Brain pericyte (primary cell): ENCODE data around the gene JAGN1.
"Not testable (repeated sequence)": the region's sequence is repeated elsewhere in the genome, so short reads cannot be mapped to it uniquely, and the experiment has no call there.

Experiments used
- DNase-seq: peaks from one replicate; pipeline ENCODE4 v3.0.0-alpha.2; 2012; ENCODE audit warnings: low read depth, low spot score

Gene JAGN1

DNA sequence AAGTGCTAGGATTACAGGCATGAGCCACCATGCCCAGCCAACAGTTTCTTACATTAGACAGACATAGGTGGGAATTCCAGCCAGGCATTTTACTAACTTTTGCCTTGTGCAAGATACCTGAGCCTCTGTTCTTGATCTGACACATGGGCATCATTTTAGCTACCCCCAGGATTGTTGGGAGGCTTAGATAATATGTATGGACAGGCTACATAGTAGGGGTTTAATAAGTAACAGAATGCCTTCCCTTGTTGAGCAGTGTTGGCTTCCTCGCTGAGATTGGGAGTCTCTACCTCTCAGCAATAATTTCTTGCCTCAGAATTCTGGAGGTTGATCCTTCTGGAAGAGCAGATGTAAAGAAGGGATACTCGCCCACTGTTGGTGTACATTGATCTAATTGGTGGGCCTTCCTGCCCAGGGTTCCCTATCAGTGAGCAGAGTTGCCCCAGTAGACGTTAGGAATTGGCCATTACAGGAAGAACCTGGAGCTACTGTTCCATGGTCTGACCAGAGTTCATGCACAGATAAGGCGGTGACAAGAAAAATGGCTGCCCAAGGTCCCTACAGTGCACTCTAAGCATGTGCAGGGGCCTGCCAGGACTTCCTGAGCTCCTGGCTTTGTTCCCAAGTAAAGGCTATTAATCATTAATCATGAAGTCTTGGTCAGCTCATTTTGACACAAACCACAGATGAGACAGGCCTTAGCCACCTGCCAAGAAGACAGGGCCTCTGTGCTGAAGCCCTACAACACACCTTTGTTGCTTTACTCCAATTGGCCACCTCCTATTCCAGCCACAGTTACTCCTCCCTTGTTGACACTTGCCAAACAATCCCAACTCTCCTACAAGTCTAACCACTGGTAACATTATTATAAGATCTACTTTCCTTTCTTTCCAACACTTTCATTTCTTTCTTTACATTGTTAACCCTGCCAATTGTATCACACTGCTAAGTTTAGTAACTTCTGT lies 7.3 kb downstream of the JAGN1 start:
- no peak for DNase-seq

DNA sequence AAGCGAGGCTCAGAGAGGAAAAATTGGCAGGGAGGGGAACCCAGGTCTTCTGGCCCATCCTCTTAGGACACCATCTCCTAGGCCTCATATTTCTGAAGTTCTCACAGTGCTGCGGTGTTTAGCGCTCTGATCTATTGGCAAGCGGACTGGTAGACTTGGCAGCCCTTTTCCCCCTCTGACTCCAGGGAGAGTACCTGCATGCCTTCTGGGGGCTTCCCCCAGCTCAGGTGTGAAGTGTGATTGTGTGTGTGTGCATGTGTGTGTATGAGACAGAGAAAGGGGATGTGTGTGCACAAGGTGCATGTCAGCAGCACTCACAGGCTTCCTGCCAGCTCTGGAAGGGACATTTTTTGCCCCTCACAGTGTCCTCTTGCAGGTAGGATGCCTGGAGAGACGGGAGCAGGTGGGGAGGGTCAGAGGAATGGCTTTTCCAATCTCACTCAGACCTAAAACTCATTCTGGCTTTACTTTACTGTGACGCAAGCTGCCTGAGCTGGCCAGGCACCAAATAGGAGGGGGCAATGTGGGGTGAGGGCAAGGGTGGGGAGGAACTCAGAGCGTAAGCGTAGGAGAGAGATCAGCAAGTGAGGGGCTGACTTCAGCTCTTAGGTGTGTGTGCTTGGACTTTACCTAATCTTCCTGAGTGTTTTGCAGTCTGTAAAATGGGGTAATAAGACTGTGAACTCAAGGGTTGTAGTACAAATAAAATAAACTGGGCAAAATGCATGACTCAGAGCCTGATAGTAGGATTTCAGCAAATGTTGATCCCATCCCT lies 8.2 kb downstream of the JAGN1 start:
- DNase-seq = no peak

DNA sequence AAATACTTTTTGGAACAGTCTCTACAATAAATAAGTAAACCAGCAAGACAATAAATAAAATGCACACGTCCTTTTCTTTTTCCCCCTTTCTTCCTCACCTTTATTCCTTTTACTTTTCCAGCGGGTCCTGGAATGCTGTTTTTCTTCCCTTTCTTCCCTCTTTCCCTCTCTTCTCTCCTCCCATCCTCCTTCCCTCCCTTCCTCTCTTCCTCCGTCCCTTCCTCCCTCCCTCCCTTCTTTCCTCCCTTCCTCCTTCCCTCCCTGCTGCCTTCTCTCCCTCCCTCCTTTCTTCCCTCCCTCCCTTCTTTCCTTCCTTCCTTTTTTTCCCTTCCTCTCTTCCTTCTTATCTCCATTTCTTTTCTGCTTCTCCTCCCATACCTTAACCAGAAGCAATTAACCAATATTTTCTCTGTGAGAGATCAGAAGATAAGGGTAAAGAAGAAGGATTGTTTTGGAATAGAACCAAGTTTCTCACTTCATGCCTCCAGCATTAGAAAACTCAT lies 8.9 kb downstream of the JAGN1 start:
- DNase-seq = no peak

DNA sequence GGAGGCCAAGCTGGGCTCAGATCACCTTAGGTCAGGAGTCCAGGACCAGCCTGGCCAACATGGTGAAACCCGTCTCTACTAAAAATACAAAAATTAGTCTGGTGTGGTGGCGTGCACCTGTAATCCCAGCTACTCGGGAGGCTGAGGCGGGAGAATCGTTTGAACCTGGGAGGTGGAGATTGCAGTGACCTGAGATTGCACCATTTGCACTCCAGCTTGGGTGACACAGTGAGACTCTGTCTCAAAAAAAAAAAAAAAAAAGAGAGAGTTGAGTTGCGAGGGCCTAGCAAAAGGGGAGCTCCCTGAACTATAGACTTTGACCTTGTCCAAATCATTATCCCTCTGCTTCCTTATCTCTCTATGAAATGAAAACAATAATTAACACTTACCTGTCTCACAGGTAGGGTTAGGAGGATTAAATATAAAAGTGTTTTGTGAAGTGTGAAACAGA lies 10.6 kb downstream of the JAGN1 start:
- DNase-seq = not testable (repeated sequence)

DNA sequence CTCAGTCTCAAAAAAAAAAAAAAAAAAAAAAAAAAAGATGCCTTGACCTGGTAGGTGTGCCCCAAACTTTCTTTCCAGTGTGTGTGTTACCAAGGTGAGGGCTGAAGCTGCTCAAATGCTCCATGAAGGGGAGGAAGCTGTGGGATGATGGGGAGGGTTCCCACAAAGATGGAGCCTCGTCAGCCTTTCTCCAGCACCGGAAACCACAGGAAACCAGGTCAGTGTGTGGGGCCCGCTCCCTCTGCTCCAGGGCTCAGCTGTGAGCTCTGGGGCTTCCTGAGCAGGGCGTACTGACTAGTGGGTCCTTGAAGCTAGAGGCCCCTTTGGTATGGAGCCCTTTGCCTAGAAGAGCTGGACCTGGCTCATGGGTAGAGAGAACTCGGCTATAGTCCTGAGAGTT lies 11.6 kb downstream of the JAGN1 start:
- DNase-seq = no peak

DNA sequence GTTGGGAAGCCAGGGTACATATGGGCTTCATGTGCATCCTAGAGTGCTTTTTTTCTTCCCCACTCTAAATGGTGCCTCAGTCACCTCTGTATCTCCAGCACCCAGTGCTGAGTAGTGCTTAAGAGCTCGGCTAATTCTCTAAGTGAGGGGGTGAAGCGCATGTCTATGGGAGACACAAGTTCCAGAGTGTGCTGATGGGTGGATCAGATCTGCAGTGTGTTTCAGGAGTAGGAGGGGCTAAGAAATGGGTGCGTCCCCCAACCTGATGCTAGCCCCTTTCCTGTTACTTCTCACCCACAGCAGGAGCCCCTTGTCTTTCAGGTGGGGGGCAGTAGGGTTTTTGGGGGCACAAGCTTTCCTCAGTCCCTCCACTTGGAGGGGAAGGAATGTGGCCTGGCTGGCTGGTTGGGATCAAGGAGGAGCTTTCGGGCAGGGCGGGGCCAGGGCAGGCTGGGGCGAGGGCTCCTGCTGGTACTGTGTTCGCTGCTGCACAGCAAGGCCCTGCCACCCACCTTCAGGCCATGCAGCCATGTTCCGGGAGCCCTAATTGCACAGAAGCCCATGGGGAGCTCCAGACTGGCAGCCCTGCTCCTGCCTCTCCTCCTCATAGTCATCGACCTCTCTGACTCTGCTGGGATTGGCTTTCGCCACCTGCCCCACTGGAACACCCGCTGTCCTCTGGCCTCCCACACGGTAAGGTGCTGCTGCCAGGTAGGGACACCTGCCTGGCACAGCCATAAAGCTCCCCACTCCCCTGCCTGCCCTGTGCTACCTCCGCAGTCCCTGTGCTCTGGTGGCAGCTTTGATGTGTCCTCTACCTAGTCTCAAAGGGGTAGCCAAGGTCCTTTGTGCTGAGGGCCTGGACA lies 12.2 kb downstream of the JAGN1 start, which contains the start of gene IL17RE:
Gene IL17RE (plus strand): TSS at position 477 of the 866 bp plus-strand sequence. CDS start 85 bp downstream, at position 562.
- no peak for DNase-seq

DNA sequence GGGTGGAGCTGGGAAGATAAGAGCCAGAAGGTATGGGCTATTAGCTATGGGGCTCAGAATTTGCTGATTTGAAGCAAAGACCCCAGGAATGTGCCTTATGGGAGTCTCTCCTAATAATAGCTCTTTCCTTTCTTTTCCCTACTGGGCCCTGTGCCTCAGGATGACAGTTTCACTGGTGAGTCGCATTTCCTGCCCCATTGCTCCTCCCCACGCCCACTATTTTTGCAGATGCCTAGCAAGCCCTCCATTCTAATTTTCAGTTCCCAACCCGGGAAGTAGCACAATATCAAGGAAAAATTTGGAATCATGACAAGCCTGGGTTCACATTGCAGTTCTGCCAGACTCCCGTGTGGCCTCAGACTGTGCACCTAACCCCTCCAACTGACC lies 12.8 kb downstream of the JAGN1 start:
- no peak for DNase-seq

DNA sequence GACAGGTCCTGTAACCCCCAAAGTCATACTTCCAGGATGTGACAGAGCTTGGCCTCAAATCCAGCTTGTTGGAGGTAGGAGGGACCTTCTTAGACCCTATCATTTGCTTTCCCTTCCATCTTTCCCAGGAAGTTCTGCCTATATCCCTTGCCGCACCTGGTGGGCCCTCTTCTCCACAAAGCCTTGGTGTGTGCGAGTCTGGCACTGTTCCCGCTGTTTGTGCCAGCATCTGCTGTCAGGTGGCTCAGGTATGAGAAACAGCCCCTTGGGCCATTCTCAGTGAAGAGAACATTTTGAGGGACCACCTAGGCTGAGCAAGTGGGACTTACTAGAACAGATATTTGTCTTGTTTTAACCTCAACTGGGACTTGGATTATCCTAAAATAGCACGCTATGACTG lies 13.5 kb downstream of the JAGN1 start:
- no peak for DNase-seq

DNA sequence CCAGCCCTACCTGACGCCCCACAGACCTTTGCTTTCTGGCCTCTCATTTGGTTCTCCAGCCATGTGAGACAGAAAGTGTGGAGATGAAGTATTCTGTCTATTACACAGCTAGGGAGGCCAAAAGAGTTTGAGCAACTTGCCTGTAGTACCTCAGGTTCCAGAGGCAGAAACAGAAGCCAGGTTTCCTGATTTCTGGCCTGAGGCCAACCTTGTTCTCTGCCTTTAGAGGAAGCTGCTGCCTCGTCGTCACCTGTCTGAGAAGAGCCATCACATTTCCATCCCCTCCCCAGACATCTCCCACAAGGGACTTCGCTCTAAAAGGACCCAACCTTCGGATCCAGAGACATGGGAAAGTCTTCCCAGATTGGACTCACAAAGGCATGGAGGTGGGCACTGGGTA lies 16.1 kb downstream of the JAGN1 start:
- DNase-seq = no peak

DNA sequence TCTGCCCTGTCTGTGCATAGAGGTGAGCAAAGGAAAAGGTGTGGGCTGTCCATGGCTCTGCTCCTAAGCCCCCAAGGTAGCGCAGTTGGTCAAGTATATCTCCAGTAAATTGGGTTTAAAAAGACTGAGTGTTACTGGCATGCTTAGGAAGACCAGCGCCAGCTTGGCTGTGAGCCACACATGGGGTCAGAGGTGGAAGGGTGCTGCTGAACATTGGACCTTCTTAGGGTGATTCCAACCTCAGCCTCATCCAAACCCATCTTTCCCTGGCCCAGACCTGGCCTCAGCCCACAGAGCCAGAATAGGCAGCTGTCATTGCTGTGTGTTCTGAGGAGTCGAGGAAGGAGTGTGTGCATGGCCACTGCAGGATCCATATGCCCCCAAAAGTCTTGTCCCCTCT lies 17.9 kb downstream of the JAGN1 start:
- DNase-seq = no peak

DNA sequence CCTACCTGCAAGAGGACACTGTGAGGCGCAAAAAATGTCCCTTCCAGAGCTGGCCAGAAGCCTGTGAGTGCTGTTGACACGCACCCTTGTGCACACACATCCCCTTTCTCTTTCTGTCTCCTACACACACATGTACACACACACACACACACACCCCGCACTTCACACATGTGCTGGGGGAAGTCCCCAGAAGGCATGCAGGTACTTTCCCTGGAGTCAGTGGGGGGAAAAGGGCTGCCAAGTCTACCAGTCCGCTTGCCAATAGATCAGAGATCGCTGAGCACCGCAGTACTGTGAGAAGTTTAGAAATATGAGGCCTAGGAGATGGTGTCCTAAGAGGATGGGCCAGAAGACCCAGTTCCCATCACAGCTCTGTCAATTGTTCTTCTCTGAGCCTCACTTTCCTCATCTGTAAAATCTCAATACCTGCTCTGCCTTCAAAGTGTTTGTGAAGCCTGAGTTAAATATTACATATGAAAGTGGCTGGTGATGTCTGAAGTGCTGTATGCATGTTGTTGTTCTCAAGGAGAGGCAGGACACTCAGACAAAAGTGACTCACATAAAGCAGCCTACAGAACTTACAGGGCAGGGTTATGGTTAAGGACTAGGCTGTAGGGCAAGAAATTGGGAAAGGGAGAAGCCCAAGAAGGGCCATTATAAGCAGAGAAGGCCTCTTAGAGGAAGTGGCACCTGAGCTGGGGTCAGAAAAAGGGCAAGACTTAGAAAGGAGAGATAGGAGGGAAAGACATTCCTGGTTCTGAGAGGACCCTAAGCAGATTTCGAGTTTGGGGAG lies 19.0 kb downstream of the JAGN1 start:
- DNase-seq = no peak

DNA sequence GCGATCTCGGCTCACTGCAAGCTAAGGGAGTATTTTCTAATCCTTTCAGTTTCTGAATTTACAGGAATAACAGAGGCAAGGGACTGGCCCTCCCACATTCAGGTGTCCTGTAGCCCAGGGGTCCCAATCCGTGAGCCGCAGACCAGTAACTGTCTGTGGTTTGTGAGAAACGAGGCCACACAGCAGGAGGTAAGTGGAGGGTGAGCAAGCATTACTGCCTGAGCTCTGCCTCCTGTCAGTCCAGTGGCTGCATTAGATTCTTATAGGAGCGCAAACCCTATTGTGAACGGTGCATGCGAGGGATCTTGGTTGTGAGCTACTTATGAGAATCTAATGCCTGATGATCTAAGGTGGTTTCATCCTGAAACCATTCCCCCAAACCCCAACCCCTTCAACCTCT lies 21.5 kb downstream of the JAGN1 start:
- DNase-seq = no peak

DNA sequence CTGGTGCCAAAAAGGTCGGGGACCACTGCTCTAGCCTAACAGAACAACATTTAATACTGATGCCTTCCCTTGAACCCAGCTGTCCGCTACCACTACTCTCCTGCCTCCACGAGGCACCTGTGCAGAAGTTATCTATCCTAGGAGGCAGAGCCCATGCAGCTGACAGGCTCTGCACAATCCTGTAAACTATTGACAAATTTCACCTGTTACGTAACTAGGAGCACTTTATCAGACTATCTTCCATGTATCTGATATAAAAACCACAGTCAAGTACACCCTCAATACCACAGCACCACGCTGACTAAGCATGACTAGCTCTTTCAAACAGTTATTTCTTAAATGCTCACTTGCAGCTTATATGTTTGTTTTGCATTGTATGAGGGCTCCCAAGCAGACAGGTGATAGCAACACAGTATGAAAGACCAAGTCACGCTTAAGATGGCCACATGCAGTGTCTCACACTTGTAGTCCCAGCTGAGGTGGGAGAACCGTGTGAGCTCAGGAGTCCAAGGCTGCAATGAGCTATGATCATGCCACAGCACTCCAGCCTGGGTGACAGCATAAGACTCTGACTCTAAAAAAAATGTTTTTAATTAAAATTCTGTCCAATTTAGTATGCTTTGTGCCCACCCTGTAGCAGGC lies 22.0 kb downstream of the JAGN1 start:
- no peak for DNase-seq

DNA sequence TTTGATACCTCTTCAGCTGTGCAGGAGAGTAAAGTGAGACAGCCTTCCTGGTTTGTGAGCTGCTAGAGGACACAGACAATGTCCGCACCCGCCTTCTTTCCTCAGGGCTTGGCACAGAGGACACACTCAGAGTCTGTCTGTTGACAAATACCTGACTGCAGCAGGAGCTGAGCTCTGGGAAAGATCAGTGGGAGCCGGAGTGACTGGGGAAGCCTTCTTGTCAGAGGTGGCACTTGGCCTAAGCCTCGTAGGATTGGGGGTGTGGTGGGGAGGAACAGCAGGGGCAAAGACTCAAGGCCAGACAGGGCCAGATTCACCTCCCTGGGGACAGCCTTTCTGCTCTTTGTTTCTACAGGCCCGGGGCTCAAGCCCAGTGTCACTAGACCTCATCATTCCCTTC lies 23.2 kb downstream of the JAGN1 start:
- DNase-seq = no peak

DNA sequence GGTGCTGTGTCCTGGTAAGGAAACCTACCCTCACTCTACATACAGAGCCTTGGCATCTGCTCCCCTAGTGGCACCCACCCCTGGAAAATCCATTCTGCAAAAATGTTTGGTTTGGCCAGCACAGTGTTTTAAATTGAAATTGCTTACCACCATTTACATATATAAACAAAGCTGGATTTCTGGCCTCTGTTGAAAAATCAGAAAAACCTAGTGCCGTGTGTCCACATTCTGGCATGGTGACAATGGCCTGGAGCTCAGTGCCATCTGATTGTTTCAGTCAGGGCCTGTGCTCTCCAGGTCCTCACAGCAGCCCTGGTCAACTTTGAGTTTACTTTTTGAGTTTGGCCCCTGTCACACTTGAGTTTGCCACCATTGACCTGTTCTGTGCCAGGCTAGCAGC lies 23.6 kb downstream of the JAGN1 start:
- DNase-seq = no peak

DNA sequence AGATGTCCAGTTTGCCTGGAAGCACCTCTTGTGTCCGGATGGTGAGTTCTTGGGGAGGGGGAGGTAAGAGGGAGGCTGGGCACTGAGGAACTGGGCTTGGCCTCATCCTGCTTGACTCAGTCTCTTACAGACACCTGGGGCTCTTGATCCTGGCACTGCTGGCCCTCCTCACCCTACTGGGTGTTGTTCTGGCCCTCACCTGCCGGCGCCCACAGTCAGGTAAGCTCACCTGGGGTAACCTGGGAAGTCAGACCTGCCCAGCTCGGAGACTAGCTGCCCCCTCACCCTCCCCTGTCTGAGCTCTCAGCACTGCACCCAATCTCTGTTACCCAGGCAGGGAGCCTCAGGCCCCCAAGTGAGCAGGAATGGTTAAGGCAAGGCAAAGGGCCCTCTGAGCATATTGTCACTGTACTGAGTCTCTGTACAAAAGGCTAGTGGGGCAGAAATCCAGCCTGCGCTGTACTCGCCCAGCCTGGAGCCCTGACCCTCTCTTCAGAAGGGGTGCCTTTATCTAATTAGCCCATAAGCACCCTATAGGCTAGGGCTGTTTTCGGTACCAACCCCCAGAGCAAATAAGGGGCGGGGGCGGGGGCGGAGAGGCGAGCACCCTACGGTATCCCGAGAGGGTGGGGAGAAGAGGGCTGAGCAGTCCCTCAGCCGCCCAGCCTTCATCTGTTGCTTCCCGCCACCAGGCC lies 24.3 kb downstream of the JAGN1 start:
- no peak for DNase-seq

DNA sequence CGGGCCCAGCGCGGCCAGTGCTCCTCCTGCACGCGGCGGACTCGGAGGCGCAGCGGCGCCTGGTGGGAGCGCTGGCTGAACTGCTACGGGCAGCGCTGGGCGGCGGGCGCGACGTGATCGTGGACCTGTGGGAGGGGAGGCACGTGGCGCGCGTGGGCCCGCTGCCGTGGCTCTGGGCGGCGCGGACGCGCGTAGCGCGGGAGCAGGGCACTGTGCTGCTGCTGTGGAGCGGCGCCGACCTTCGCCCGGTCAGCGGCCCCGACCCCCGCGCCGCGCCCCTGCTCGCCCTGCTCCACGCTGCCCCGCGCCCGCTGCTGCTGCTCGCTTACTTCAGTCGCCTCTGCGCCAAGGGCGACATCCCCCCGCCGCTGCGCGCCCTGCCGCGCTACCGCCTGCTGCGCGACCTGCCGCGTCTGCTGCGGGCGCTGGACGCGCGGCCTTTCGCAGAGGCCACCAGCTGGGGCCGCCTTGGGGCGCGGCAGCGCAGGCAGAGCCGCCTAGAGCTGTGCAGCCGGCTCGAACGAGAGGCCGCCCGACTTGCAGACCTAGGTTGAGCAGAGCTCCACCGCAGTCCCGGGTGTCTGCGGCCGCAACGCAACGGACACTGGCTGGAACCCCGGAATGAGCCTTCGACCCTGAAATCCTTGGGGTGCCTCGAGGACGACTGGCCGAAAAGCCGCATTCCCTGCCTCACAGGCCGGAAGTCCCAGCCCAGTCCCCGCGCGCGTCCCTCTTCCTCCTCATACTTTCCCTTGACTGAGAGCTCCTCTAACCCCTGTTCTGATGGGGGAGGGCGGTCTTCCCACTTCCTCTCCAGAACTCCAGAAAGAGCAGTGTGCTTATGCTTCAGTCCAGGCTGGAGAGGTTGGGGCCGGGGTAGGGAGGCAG lies 25.1 kb downstream of the JAGN1 start:
- no peak for DNase-seq

DNA sequence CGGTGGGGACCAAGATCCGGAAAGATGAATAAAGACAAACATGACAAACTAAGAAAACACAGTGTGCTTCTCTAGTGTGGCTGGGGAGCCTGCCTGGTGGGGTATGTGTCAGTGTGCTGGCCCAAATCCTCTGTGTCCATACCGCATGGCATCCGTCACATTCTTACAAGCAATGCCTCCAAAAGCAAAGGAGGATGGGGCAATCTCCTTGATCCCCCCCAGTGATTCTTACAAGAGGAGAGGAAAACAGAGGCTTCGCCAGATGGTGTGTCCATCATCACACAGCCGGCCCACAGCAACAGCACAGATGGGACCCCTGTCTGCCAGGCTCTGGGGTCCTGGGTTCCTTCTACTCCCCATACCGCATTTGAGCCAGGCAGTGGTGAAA lies 25.9 kb downstream of the JAGN1 start:
- no peak for DNase-seq
